Upper lobe of right lung (tissue), 1 donor: ENCODE data around the gene GOLT1B. TPM values are rescaled to one million over a fixed set of nuclear protein-coding genes. Genes with fewer than 3 reads are reported as not detected.
A peak's percentile ranks its signal among the peaks of the same experiment; 100 is the strongest.
"Not testable (repeated sequence)": the region's sequence is repeated elsewhere in the genome, so short reads cannot be mapped to it uniquely, and the experiment has no call there.

ENCODE experiments used
- ATAC-seq: fragments of 200-7000 bp; cut with Tn5 transposase; one replicate; pipeline ENCODE4 v1.9.1; 2020; ENCODE audit warnings: mild to moderate bottlenecking, moderate library complexity
- DNase-seq: peaks from one replicate; pipeline ENCODE4 v3.0.0-alpha.2; 2020
- H3K27ac ChIP-seq: fragments of 200-600 bp; one replicate; pipeline ENCODE4 v1.8.0; 2022
- H3K27me3 ChIP-seq: fragments of 200-600 bp; one replicate; pipeline ENCODE4 v1.8.0; 2022; ENCODE audit warnings: mild to moderate bottlenecking
- H3K36me3 ChIP-seq: fragments of 200-600 bp; one replicate; pipeline ENCODE4 v1.8.0; 2022
- H3K4me1 ChIP-seq: fragments of 200-600 bp; one replicate; pipeline ENCODE4 v1.8.0; 2022
- H3K4me3 ChIP-seq: fragments of 200-600 bp; one replicate; pipeline ENCODE4 v1.8.0; 2022; ENCODE audit warnings: mild to moderate bottlenecking
- H3K9me3 ChIP-seq: fragments of 200-600 bp; one replicate; pipeline ENCODE4 v1.8.0; 2022
- intact Hi-C: fragments of 100-400 bp; cut with DNase I; formaldehyde crosslinking; loops from one replicate; pipeline ENCODE4 v1.11.0; 2022
- long read RNA-seq: library from polyadenylated mRNA; unstranded; transcript quantifications from one replicate; pipeline ENCODE4 v2.0.0, GENCODE V29; 2021
- total RNA-seq: library from RNA; stranded (reverse); fragmentation: NEBNext Ultra II Directional; extraction: Animal tissue kit (Norgen Biotek cat#: 25700); gene quantifications from one replicate; pipeline ENCODE4 v1.2.1, GENCODE V29; 2021
- TF ChIP-seq, protein P1 (sequence below): fragments of 200-600 bp; IDR thresholded peaks from one replicate; pipeline ENCODE4 v1.8.0; 2022; ENCODE audit warnings: antibody characterized with exemption
- donor health status: DM: no; HTN: yes; CAD: no; lungs with severe emphysema.

The GOLT1B gene
- 25.0 TPM for total RNA-seq
- long read RNA-seq, transcript GOLT1B-201 (5 exons, 3,227 nt) = major isoform, 46 of 55 reads
- long read RNA-seq, partial matches to known transcripts = 0 of 55 reads
- long read RNA-seq, other reads (novel, unspliced or antisense) = 3 of 55 reads

- ATAC-seq (peak; percentile 99), DNase-seq (peak; percentile 91)
- TF ChIP-seq, protein P1, sequence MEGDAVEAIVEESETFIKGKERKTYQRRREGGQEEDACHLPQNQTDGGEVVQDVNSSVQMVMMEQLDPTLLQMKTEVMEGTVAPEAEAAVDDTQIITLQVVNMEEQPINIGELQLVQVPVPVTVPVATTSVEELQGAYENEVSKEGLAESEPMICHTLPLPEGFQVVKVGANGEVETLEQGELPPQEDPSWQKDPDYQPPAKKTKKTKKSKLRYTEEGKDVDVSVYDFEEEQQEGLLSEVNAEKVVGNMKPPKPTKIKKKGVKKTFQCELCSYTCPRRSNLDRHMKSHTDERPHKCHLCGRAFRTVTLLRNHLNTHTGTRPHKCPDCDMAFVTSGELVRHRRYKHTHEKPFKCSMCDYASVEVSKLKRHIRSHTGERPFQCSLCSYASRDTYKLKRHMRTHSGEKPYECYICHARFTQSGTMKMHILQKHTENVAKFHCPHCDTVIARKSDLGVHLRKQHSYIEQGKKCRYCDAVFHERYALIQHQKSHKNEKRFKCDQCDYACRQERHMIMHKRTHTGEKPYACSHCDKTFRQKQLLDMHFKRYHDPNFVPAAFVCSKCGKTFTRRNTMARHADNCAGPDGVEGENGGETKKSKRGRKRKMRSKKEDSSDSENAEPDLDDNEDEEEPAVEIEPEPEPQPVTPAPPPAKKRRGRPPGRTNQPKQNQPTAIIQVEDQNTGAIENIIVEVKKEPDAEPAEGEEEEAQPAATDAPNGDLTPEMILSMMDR = no peak
- intact Hi-C loops = no loop called here
- Histone ChIP-seq H3K27ac (peak within 1 kb of the TSS; percentile 93), H3K9me3 (no peaks in the 10 kb centered on the region), H3K36me3 (peaks cover 25% of the 10 kb centered on the region), H3K4me1 (peaks cover 37% of the 10 kb centered on the region), H3K4me3 (peak within 1 kb of the TSS; percentile 97), H3K27me3 (no peaks in the 10 kb centered on the region)
These were observed at the start of gene GOLT1B, which contains the start of gene RECQL for GRCh38 chr12:21501258-21502163. GOLT1B (plus strand) TSS chr12:21501789; CDS start chr12:21501924, 135 bp downstream. RECQL (minus strand) TSS chr12:21501635; CDS start chr12:21499570, 2,065 bp downstream.

DNA sequence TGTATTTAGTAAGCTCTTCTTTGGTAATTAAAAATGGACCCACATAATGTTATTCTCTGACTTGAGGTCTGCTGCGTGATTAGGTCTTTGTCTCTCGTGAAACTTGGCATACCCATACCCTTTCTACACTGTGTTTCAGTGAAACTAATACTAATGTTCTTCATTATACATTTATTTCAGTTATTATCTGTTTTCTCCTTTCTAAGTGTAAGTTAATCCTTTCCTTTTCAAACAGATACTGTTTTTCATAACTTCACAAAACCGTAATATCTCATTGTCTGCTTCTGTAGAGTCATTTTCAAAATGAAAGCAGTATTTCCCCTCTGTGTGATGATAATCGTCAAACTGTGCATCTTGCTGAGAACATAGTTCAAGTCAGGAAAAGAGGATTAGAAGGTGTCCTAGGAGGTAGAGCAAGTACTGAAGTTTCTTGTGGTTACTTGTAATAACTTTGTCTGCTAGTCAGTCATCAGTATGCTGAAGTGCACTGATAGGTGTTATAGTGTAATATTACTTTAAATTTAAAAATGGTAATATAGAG is 48.2 kb upstream of the GOLT1B start:
- DNase-seq (no peak), ATAC-seq (no peak)
- no peaks in the 10 kb centered on the region for H3K4me1 ChIP-seq
- TF ChIP-seq, protein P1 = no peak
- H3K27me3 ChIP-seq = no peaks in the 10 kb centered on the region
- no peaks in the 10 kb centered on the region for H3K9me3 ChIP-seq
- H3K36me3 ChIP-seq = peaks cover 93% of the 10 kb centered on the region
- H3K27ac ChIP-seq = no peak overlapping the region
- intact Hi-C loops = no loop called here
- no peak overlapping the region for H3K4me3 ChIP-seq

- no peaks in the 10 kb centered on the region for H3K4me1 ChIP-seq
- no peak overlapping the region for H3K4me3 ChIP-seq
- DNase-seq (no peak), ATAC-seq (no peak)
- no peak overlapping the region for H3K27ac ChIP-seq
- intact Hi-C loops = no loop called here
- TF ChIP-seq, protein P1 = no peak
- H3K36me3 ChIP-seq = peaks cover 89% of the 10 kb centered on the region
- no peaks in the 10 kb centered on the region for H3K27me3 ChIP-seq
- H3K9me3 ChIP-seq = no peaks in the 10 kb centered on the region
These were observed 45.3 kb upstream of the GOLT1B start for GRCh38 chr12:21456291-21456780.

DNA sequence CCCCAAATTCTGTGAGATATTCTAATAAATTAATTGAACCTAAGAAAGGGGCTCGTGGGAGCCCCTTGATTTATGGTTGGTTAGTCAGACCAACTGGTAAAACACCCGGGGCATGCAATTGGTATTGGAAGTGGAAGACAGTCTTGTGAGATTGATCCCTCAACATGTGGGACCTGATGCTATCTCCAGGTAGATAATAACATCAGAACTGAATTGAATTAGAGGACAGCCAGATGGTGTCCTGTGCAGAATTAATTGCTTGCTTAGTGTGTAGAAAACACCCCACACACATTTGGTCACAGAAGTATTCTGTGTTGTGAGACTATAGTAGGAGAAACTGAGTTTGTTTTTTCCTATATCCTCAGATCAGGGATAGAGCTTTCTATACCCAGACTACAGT is 42.1 kb upstream of the GOLT1B start:
- TF ChIP-seq, protein P1 = no peak
- ATAC-seq = no peak
- H3K9me3 ChIP-seq = no peaks in the 10 kb centered on the region
- no peaks in the 10 kb centered on the region for H3K27me3 ChIP-seq
- peaks cover 97% of the 10 kb centered on the region for H3K36me3 ChIP-seq
- H3K27ac ChIP-seq = no peak overlapping the region
- DNase-seq = no peak
- no peaks in the 10 kb centered on the region for H3K4me1 ChIP-seq
- H3K4me3 ChIP-seq = no peak overlapping the region
- intact Hi-C loops = no loop called here

GRCh38 chr12:21467334-21467733 is 34.3 kb upstream of the GOLT1B start:
- H3K9me3 ChIP-seq, intact Hi-C loops, ATAC-seq, H3K27me3 ChIP-seq, H3K4me3 ChIP-seq, H3K4me1 ChIP-seq, DNase-seq, H3K27ac ChIP-seq: not testable (repeated sequence)
- H3K36me3 ChIP-seq = peaks cover 76% of the 10 kb centered on the region

GRCh38 chr12:21471294-21471693 is 30.3 kb upstream of the GOLT1B start:
- intact Hi-C loops = no loop called here
- peaks cover 92% of the 10 kb centered on the region for H3K36me3 ChIP-seq

More at GRCh38 chr12:21471294-21471693, 30.3 kb upstream of the GOLT1B start:
- H3K27ac ChIP-seq = no peak overlapping the region
- no peak for DNase-seq
- H3K27me3 ChIP-seq = no peaks in the 10 kb centered on the region
- no peak overlapping the region for H3K4me3 ChIP-seq
- ATAC-seq = no peak
- TF ChIP-seq, protein P1 = no peak
- no peaks in the 10 kb centered on the region for H3K4me1 ChIP-seq
- no peaks in the 10 kb centered on the region for H3K9me3 ChIP-seq
